GM12873 (cell line): ENCODE measurements around the gene OSR1.

Source experiments
- CTCF ChIP-seq: IDR thresholded peaks from 2 replicates; pipeline ENCODE4 v1.5.1; 2012; ENCODE audit warnings: low read depth, mild to moderate bottlenecking, moderate library complexity, low read length, control low read depth; ENCODE audit not compliant: insufficient read depth; ENCODE audit errors: missing control alignments

OSR1 gene

GRCh38 chr2:19371996-19372582 lies 13.7 kb upstream of the OSR1 start:
- TF ChIP-seq CTCF = no peak

- TF ChIP-seq CTCF = no peak
Observed at GRCh38 chr2:19369341-19369955, 11.0 kb upstream of the OSR1 start.

GRCh38 chr2:19368760-19369159 lies 10.3 kb upstream of the OSR1 start:
- TF ChIP-seq CTCF = no peak

GRCh38 chr2:19367326-19367725 lies 8.9 kb upstream of the OSR1 start:
- TF ChIP-seq CTCF = no peak

- no peak for TF ChIP-seq CTCF
Observed at GRCh38 chr2:19365126-19365525, 6.7 kb upstream of the OSR1 start.

- TF ChIP-seq CTCF = no peak
Observed at GRCh38 chr2:19364014-19364413, 5.6 kb upstream of the OSR1 start.

GRCh38 chr2:19363474-19363778 lies 5.0 kb upstream of the OSR1 start:
- TF ChIP-seq CTCF = no peak
